Loucy (cell line): ENCODE data around the gene CPT1B.
"Not testable (repeated sequence)": the region's sequence is repeated elsewhere in the genome, so short reads cannot be mapped to it uniquely, and the experiment has no call there.

Experiments used
- H2AFZ ChIP-seq: fragments of 200-600 bp; sonication (generic); 2 replicates; pipeline ENCODE4 v1.6.0; 2016; ENCODE audit warnings: antibody characterized with exemption, mild to moderate bottlenecking, low read length, moderate library complexity
- H3F3A ChIP-seq: fragments of 200-600 bp; 2 replicates; pipeline ENCODE4 v1.6.0; 2016; ENCODE audit warnings: antibody characterized with exemption, low read depth, mild to moderate bottlenecking
- H3K27me3 ChIP-seq: fragments of 200-600 bp; sonication (generic); 2 replicates; pipeline ENCODE4 v1.6.1; 2014; ENCODE audit warnings: low read length, mild to moderate bottlenecking; ENCODE audit not compliant: insufficient read depth, poor library complexity, severe bottlenecking
- H3K36me3 ChIP-seq: fragments of 200-600 bp; sonication (generic); 2 replicates; pipeline ENCODE4 v1.6.1; 2016; ENCODE audit warnings: low read length; ENCODE audit not compliant: insufficient read depth
- H3K4me1 ChIP-seq: fragments of 200-600 bp; sonication (generic); 2 replicates; pipeline ENCODE4 v1.5.1; 2014; ENCODE audit warnings: low read length, mild to moderate bottlenecking; ENCODE audit not compliant: insufficient read depth, poor library complexity, severe bottlenecking
- H3K4me2 ChIP-seq: fragments of 200-600 bp; sonication (generic); 2 replicates; pipeline ENCODE4 v1.6.0; 2014; ENCODE audit warnings: antibody characterized with exemption, low read length, low read depth, mild to moderate bottlenecking; ENCODE audit not compliant: poor library complexity, severe bottlenecking
- H3K4me3 ChIP-seq: fragments of 200-600 bp; sonication (generic); 2 replicates; pipeline ENCODE4 v1.5.1; 2014; ENCODE audit warnings: low read length, mild to moderate bottlenecking, mixed read lengths; ENCODE audit not compliant: poor library complexity, severe bottlenecking
- H3K79me2 ChIP-seq: fragments of 200-600 bp; sonication (generic); 2 replicates; pipeline ENCODE4 v1.6.1; 2014; ENCODE audit warnings: low read length; ENCODE audit not compliant: insufficient read depth
- H3K9ac ChIP-seq: fragments of 200-600 bp; sonication (generic); 2 replicates; pipeline ENCODE4 v1.6.0; 2014; ENCODE audit warnings: mild to moderate bottlenecking, low read depth, low read length, moderate library complexity; ENCODE audit not compliant: poor library complexity, severe bottlenecking
- H3K9me2 ChIP-seq: fragments of 200-600 bp; sonication (generic); replicated peaks from 2 replicates; pipeline ENCODE4 v1.6.1; 2016; ENCODE audit warnings: low read depth, low read length, mixed read lengths
- H3K9me3 ChIP-seq: fragments of 200-600 bp; sonication (generic); 2 replicates; pipeline ENCODE4 v1.6.1; 2014; ENCODE audit warnings: mild to moderate bottlenecking, antibody characterized with exemption, low read length, low read depth; ENCODE audit not compliant: insufficient read depth
- H4K20me1 ChIP-seq: fragments of 200-600 bp; sonication (generic); 2 replicates; pipeline ENCODE4 v1.6.0; 2014; ENCODE audit warnings: antibody characterized with exemption, low read length, mild to moderate bottlenecking; ENCODE audit not compliant: insufficient read depth, poor library complexity, severe bottlenecking
- EZH2phosphoT487 ChIP-seq: fragments of 200-600 bp; IDR thresholded peaks from 2 replicates; pipeline ENCODE4 v1.6.1; 2018; ENCODE audit warnings: antibody characterized with exemption, mild to moderate bottlenecking, moderate library complexity, borderline replicate concordance
- TF ChIP-seq, protein P1 (sequence below): fragments of 200-600 bp; sonication (generic); conservative IDR thresholded peaks from 2 replicates; pipeline ENCODE4 v1.5.1; 2014; ENCODE audit warnings: mild to moderate bottlenecking, antibody characterized with exemption, low read length

The CPT1B gene

DNA sequence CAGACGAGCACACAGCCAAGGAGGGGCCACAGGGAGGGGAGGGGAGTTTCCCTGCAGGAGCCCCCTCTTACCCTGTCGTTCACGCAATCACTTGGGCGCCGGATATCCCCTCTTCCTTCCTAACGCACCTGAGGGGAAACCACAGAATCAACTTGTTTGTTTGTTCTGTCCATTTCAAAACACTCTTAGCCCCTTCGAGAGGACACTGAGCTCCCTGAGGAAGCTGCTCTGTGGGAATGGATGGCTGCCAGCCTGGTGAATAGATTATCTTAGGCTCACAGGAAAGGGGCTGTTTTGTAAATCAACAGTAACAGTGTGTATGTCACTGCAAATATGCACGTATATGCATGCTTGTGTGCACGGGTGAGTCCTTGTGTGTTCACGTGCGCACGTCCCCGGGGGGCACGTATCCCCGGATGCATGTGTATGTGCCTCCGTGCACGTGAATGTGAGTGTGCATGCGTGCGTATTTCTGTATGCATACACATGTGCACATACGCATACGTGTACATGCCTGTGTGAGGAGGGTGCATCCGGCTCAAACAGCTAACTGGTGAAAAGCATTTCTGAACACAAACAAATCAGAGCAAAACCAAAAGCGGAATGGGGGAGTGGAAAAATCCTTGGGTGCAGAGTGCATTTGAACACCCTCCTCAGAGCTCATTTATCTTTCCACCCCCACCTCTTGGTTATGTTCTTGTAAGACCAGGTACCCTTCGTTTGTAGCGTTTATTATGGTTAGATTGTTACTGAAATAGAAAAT is 42.5 kb upstream of the CPT1B start:
- Histone ChIP-seq H3K36me3 (no peaks in the 10 kb centered on the region), H3K4me1 (peaks cover 30% of the 10 kb centered on the region), H3K4me2 (peak overlapping the region; percentile 96), H3K4me3 (peak overlapping the region; percentile 78), H3K9me2 (no peaks in the 10 kb centered on the region), H4K20me1 (no peaks in the 10 kb centered on the region), H3K9me3 (no peaks in the 10 kb centered on the region), H3K9ac (peak overlapping the region; percentile 78), H2AFZ (peak overlapping the region; percentile 50), H3K27me3 (no peaks in the 10 kb centered on the region), H3K79me2 (no peaks in the 10 kb centered on the region), H3F3A (0 out of 2 replicates have a peak, but pooled peaks cover 4% of the 10 kb centered on the region)
- TF ChIP-seq, protein P1, sequence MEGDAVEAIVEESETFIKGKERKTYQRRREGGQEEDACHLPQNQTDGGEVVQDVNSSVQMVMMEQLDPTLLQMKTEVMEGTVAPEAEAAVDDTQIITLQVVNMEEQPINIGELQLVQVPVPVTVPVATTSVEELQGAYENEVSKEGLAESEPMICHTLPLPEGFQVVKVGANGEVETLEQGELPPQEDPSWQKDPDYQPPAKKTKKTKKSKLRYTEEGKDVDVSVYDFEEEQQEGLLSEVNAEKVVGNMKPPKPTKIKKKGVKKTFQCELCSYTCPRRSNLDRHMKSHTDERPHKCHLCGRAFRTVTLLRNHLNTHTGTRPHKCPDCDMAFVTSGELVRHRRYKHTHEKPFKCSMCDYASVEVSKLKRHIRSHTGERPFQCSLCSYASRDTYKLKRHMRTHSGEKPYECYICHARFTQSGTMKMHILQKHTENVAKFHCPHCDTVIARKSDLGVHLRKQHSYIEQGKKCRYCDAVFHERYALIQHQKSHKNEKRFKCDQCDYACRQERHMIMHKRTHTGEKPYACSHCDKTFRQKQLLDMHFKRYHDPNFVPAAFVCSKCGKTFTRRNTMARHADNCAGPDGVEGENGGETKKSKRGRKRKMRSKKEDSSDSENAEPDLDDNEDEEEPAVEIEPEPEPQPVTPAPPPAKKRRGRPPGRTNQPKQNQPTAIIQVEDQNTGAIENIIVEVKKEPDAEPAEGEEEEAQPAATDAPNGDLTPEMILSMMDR = peak; percentile 67
- no peak for TF ChIP-seq EZH2phosphoT487

DNA sequence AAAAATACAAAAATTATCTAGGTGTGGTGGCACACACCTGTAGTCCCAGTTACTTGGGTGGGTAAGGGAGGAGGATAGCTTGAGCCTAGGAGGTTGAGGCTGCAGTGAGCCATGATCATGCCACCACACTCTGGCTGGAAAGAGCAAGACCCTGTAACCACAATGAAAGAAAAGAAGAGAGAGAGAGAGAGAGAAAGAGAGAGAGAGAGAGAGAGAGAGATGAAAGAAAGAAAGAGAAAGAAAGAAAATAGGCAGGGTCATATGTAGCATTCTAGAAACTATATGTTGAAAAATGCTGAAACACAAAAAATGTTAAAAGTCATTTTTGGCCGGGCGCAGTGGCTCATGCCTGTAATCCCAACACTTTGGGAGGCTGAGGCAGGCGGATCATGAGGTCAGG is 36.1 kb upstream of the CPT1B start:
- not testable (repeated sequence) for H2AFZ ChIP-seq, H3K36me3 ChIP-seq, H3K4me3 ChIP-seq, H3K9me3 ChIP-seq, H3F3A ChIP-seq, H3K79me2 ChIP-seq, H3K9me2 ChIP-seq, H3K9ac ChIP-seq, H3K4me1 ChIP-seq, H3K27me3 ChIP-seq, H4K20me1 ChIP-seq, H3K4me2 ChIP-seq

DNA sequence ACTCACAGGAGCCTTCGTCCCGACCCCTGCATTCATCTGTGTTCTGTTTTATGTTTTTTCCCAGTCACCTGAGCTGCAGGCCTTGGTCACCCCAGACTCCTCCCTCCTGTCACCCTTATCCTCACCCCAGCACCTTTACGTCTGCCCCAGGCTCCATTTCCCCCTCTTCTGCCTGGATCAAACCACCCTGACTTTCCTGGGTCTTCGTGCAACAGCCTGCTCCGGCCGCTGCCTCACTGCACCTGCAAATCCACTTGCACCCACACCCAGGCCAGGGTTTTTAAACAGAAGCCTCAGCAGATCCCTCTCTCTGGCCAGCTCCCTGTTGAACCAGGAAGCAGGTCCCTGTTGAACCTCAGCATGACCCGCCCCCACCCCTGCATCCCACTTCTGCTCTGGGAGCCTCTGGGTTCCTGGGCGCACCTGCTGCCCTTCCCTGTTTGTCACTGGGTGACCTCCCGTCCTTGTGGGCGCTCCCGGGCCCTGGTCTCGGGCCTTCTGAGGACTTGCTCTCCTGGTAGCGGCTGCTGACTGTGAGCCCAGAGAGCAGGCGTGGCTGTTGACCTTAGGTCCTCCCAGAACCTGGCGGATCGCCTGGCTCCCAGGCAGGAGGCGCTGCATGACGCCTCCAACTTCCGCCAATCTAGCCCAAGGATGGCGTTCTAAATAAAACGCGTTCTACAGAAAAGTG is 35.2 kb upstream of the CPT1B start:
- Histone ChIP-seq H3K4me2 (no peak overlapping the region), H3K4me3 (no peak overlapping the region), H4K20me1 (no peaks in the 10 kb centered on the region), H3K9me2 (no peaks in the 10 kb centered on the region), H3K36me3 (no peaks in the 10 kb centered on the region), H2AFZ (no peak overlapping the region), H3K9me3 (no peaks in the 10 kb centered on the region), H3K4me1 (no peaks in the 10 kb centered on the region), H3K79me2 (no peaks in the 10 kb centered on the region), H3K9ac (no peak overlapping the region), H3K27me3 (no peaks in the 10 kb centered on the region), H3F3A (no peaks in the 10 kb centered on the region)
- TF ChIP-seq, protein P1 = no peak
